ENCODE measurements around the gene NDE1.
"Not testable (repeated sequence)": the region's sequence is repeated elsewhere in the genome, so short reads cannot be mapped to it uniquely, and the experiment has no call there.

Gene NDE1

GRCh38 chr16:15620611-15621195, 29.3 kb upstream of the NDE1 start:
- DNase-seq (ENCODE audit: low read depth), result no peak

GRCh38 chr16:15621456-15621855, 28.6 kb upstream of the NDE1 start:
- DNase-seq (ENCODE audit: low read depth), result no peak

GRCh38 chr16:15621889-15622288, 28.2 kb upstream of the NDE1 start:
- no peak for DNase-seq (ENCODE audit: low read depth)

- DNase-seq (ENCODE audit: low read depth), result no peak
These were observed 18.2 kb upstream of the NDE1 start for GRCh38 chr16:15631730-15632409.

- no peak for DNase-seq (ENCODE audit: low read depth)
These were observed 14.1 kb upstream of the NDE1 start for GRCh38 chr16:15635926-15636325.

GRCh38 chr16:15636392-15636873, 13.6 kb upstream of the NDE1 start:
- DNase-seq (ENCODE audit: low read depth), result no peak

GRCh38 chr16:15639061-15639568, 10.9 kb upstream of the NDE1 start:
- DNase-seq (ENCODE audit: low read depth), result no peak

GRCh38 chr16:15640966-15641365, 9.1 kb upstream of the NDE1 start:
- DNase-seq (ENCODE audit: low read depth), result no peak

- no peak for DNase-seq (ENCODE audit: low read depth)
These were observed 8.1 kb upstream of the NDE1 start for GRCh38 chr16:15641753-15642556.

GRCh38 chr16:15642557-15643047, 7.4 kb upstream of the NDE1 start:
- DNase-seq (ENCODE audit: low read depth), result peak; percentile 62

- DNase-seq (ENCODE audit: low read depth), result peak; percentile 99
These were observed 6.7 kb upstream of the NDE1 start, which contains the start of gene MARF1 for GRCh38 chr16:15643048-15643945. Gene MARF1, minus strand, starts transcription at chr16:15643154. Its CDS starts 3,921 bp downstream, at chr16:15639233.

GRCh38 chr16:15643946-15644250, 6.1 kb upstream of the NDE1 start:
- DNase-seq (ENCODE audit: low read depth), result no peak

- no peak for DNase-seq (ENCODE audit: low read depth)
These were observed 5.6 kb upstream of the NDE1 start for GRCh38 chr16:15644267-15644961.

- peak; percentile 16 for DNase-seq (ENCODE audit: low read depth)
These were observed 5.0 kb upstream of the NDE1 start for GRCh38 chr16:15644962-15645465.

- not testable (repeated sequence) for DNase-seq (ENCODE audit: low read depth)
These were observed 3.3 kb upstream of the NDE1 start for GRCh38 chr16:15646557-15647293.

GRCh38 chr16:15647294-15648014, 2.6 kb upstream of the NDE1 start:
- DNase-seq (ENCODE audit: low read depth), result no peak

- DNase-seq (ENCODE audit: low read depth), result no peak
These were observed 1.8 kb upstream of the NDE1 start for GRCh38 chr16:15648135-15648730.

GRCh38 chr16:15649311-15649710, 734 bp upstream of the NDE1 start:
- DNase-seq (ENCODE audit: low read depth), result not testable (repeated sequence)

- no peak for DNase-seq (ENCODE audit: low read depth)
These were observed 372 bp upstream of the NDE1 start for GRCh38 chr16:15649727-15650018.
